Activated T-helper 9 cell treated with anti-CD3 and anti-CD28 coated beads, Interleukin-2, amount 50 U/mL, for 16 hours (primary cell): ENCODE results near the gene TMEM107.
"Not testable (repeated sequence)": the region's sequence is repeated elsewhere in the genome, so short reads cannot be mapped to it uniquely, and the experiment has no call there.

Source experiments
- DNase-seq: peaks from one replicate; pipeline ENCODE4 v3.0.0-alpha.2; 2020; ENCODE audit warnings: low read depth

Gene TMEM107

GRCh38 chr17:8189711-8190477 lies 13.7 kb upstream of the TMEM107 start, which contains the start of gene BORCS6:
TSS of gene BORCS6 (minus strand) at chr17:8190180. CDS start at chr17:8190140, 40 bp downstream.
- peak; percentile 91 for DNase-seq

- no peak for DNase-seq
Measured at GRCh38 chr17:8189041-8189710, 13.0 kb upstream of the TMEM107 start.

GRCh38 chr17:8188263-8188839 lies 12.2 kb upstream of the TMEM107 start:
- no peak for DNase-seq

DNA sequence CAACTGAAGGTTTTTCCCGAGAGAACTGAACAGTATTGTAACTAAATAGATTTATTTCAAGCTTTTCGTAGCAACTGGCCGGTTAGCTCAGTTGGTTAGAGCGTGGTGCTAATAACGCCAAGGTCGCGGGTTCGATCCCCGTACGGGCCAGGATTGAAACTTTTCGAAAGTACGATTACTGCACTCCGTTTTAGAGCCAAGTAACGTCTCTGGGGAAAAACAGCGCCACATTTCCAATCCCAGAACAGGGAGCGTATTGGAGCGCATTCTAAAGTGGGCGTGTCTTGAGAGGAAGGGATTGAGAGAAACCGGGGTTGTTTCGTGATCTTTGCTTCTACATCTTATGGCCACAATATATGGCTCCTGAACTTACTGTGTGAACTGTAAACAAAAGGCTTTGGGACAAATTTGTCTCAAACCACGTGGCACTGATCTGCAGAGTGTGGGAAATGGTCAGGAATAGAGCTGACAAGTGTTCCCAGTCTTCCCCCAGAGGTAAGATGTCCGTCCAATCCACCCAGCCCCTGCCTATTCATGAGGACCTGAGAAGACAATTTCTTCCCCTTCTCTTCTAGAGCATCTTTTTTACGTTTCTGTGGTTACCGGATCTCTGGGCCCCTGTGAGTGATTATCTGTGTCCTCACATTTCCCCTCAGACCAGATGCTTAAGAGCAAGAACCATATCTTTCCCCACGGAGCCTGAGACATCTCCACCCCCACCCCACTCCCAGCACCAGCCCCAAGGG lies 11.5 kb upstream of the TMEM107 start:
- peak; percentile 85 for DNase-seq

GRCh38 chr17:8186787-8187516 lies 10.8 kb upstream of the TMEM107 start:
- peak; percentile 79 for DNase-seq

GRCh38 chr17:8186446-8186786 lies 10.2 kb upstream of the TMEM107 start:
- DNase-seq: no peak

DNA sequence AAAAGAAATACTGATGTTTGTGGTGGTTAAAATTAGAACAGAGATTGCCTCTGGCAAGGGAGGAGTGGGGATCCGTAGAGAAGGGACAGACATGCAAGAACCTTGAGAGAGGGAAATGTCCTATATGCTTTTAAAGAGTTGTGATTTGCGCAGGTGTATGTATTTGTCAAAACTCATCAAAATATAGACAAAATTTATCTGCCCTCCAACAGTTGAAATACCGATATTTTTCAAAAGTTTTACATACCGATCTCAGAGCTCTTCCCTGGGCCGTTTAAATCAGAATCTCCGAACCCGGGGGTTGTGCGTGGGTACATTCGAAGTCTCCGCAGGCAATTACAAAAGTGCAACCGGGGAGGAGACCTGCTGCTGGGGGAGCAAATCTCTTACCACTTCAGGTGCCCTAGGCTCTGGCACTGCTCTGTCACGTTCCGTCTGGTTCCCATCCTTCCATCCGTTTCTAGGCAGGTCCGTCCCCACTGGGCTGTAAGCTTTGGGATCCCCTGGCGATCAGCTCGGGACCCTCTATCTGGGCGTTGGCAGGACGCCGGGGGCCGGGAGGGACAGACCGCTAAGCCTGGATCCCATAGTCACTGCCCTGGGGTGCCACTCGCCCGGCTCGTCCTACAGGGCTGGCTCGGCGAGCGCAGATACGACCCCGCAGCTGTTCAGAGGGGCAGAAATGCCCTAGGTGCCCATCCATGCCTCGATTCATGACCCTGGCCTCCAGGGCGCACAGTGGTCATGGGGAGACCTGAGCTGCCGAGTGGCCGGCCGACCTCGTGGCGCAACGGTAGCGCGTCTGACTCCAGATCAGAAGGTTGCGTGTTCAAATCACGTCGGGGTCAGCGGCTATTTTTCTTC lies 9.6 kb upstream of the TMEM107 start:
- DNase-seq: peak; percentile 85

DNA sequence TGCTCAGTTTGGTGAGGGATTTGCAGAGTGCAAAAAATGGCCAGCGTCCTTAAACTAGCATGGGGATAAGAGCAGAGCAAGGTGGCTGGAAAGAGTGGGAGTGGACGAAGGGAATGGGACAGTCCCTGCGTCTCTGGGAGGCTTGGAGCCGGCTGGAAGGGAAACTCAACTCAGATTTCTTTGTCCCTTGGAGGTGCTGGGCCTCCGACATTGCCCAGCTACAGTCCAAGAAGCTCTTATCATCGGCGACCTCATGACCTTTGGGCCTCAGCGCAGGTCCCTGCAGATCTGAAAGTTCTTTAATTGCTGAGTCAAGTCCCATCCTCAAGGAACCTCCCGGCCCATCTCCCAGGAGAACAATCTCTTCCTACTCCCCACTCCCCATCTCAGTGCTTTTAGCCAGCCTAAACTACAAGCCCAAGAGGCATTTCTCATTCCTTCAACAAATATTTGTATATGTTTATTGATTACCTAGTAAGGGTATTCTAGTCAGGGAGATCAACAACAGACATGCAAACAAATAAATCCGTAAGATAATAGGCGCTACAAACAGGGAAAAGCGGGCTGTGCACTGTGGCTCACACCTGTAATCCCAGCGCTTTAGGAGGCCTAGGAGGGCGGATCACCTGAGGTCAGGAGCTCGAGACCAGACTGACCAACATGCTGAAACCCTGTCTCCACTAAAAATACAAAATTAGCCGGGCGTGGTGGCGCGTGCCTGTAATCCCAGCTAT lies 985 bp upstream of the TMEM107 start:
- DNase-seq: no peak

GRCh38 chr17:8175795-8176196 lies 384 bp downstream of the TMEM107 start:
- no peak for DNase-seq

GRCh38 chr17:8173871-8174322 lies 2.3 kb downstream of the TMEM107 start:
- DNase-seq: no peak

GRCh38 chr17:8173056-8173870 lies 2.9 kb downstream of the TMEM107 start:
- DNase-seq: peak; percentile 66

DNA sequence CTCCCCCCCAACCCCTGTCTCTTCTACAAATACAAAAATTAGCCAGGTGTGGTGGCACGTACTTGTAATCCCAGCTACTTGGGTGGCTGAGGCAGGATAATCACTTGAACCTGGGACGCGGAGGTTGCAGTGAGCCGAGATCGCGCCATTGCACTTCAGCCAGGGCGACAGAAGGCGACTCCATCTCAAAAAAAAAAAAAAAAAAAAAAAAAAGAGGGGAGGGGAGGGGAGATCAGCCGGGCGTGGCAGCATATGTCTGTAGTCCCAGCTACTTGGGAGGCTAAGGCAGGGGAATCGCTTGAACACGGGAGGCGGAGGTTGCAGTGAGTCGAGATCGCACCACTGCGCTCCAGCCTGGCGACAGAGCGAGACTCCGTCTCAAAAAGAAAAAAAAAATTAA lies 6.0 kb downstream of the TMEM107 start:
- DNase-seq: not testable (repeated sequence)

DNA sequence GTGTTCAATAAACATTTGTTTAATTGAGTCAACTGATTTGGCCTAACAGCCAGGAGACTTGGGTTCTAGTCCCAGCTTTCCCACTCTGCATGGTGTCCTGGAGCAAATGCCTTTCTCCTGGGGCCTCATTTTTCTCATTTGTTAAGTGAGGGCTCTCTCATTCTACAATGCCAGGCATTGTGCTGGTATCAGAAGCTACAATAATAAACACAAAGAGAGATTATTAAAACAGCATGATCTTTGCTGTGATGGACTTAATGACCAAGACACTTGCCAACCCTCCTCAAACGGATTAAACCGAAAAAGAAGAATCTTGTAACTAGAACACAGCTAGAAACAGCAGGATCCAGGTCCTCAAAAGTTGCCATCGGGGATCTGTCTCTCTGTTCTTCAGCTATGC lies 8.7 kb downstream of the TMEM107 start:
- no peak for DNase-seq

DNA sequence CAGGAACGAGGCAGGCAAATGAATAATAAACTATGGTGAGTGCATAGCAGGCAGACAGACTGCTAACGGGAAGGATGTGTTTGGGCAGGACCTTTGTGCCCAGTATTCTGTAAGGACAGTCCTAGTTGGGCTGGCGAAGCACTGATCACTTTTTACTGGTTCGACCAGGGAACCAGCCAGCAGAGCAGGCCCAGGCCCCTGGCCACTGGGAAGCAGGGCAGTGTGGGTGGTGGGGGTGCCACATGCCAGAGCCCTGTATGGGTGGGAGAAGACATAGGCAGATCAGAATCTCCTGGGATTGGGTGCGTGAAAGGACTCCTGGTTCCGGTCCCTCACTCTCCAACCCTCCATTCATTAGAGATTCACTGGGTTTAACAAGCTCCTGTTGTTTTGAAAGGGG lies 9.4 kb downstream of the TMEM107 start:
- no peak for DNase-seq

- DNase-seq: no peak
Measured at GRCh38 chr17:8164815-8165131, 11.4 kb downstream of the TMEM107 start.

- DNase-seq: peak; percentile 54
Measured at GRCh38 chr17:8163978-8164814, 12.0 kb downstream of the TMEM107 start.

DNA sequence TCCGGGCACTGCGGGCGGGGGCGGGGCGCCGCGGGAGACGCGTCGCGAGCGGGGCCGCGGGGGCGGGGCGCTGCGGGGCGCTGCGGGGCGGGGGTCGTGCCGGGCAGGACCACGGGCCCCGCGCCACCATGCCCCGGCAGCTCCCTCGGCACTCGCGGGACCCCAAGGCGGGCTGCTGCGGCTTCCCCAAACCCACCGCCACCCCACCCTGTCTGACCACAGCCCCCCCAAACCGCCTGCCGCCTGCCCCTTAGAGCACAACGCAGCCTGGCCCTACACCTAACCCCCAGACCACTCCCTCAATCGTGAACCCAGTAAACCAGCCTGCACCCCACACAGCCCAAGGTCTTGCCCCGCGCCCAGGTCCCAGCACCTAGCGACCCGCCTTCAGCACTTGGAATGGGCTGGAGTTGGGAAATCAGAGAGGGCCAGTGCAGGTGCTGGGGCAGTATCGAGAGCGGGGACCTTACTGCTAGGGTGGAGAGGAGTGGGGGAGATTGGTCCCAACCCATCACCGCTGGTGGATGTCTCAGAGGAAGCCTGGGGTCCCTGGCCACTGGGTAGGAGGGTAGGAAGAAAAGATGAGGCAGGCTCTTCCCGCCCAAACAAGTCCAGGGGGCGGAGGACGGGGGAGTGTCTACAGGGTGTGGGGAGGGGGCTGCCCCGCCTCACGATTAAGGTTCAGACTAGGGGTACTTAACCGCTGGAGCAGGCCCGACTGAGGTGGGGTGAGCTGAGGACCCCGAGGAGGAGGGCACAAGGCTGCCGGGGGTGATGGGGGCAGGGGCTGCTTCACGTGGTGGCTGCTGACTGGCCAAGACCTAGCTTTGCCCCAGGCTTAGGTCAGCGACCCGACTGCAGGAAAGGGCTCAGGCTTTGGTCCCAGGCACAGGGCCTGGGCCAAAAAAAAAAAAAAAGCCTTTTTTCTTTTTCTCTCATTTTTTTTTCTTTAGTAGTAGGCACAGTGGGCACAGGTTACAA lies 12.9 kb downstream of the TMEM107 start:
- DNase-seq: no peak
